BE2C (cell line): ENCODE results near the gene DNM1L.
A peak's percentile ranks its signal among the peaks of the same experiment; 100 is the strongest.

Experiments
- DNase-seq: peaks from one replicate; pipeline ENCODE4 v3.0.0-alpha.2; 2020
- H3K27me3 ChIP-seq: fragments of 250-450 bp; sonication (Bioruptor Pico); 2 replicates; pipeline ENCODE4 v1.5.1; 2020; ENCODE audit warnings: mild to moderate bottlenecking
- H3K36me3 ChIP-seq: fragments of 250-450 bp; sonication (Bioruptor Pico); 2 replicates; pipeline ENCODE4 v1.5.1; 2020; ENCODE audit warnings: mild to moderate bottlenecking
- H3K4me1 ChIP-seq: fragments of 250-450 bp; sonication (Bioruptor Pico); 2 replicates; pipeline ENCODE4 v1.5.1; 2020
- H3K4me3 ChIP-seq: 2 replicates; pipeline ENCODE4 v1.5.1; 2011; ENCODE audit warnings: low read depth, low read length
- H3K9me3 ChIP-seq: fragments of 250-450 bp; sonication (Bioruptor Pico); 2 replicates; pipeline ENCODE4 v1.5.1; 2020
- CTCF ChIP-seq: IDR thresholded peaks from 2 replicates; pipeline ENCODE4 v1.5.1; 2012; ENCODE audit warnings: mild to moderate bottlenecking, low read depth, low read length

Gene DNM1L

DNA sequence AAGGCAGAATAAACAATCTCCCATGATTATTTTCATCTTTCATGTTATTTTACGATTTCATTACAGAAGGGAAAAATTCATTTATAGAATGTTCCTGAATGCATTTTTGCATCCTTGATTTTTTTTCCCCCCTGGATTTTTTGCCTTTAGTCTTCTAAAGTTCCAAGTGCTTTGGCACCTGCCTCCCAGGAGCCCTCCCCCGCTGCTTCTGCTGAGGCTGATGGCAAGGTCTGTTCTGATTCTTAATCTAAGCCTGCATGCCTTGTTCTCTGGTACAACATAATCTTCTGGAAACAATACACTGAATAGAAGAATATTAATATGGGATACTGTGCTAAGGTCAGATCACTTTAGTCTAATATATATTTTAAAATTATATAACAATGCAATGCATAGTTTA, 58.6 kb downstream of the DNM1L start:
- no peak for TF ChIP-seq CTCF
- no peaks in the 10 kb centered on the region for H3K27me3 ChIP-seq
- peaks cover 79% of the 10 kb centered on the region for H3K36me3 ChIP-seq
- H3K9me3 ChIP-seq = no peaks in the 10 kb centered on the region
- DNase-seq = no peak
- H3K4me1 ChIP-seq = no peaks in the 10 kb centered on the region
- no peak overlapping the region for H3K4me3 ChIP-seq

DNA sequence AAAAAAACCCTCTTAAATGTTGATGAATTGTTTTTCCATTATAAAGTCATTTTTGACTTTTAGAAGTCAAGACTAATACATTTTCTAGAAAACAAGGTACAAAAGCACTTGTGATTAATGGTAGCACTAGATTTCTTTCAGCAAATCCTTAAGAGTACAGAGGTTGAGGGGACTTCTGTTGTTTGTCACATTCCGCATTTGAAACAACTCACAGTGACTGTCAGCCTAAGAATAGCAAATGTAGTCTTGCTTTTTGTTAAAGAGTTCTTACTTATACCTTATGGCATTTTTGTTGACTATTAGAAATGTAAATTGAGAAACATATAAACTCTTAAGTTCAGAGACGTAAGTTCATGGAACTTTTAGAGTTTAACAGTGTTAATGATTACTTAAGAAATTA, 60.2 kb downstream of the DNM1L start:
- Histone ChIP-seq H3K27me3 (no peaks in the 10 kb centered on the region), H3K4me3 (no peak overlapping the region), H3K4me1 (no peaks in the 10 kb centered on the region), H3K36me3 (peaks cover 79% of the 10 kb centered on the region), H3K9me3 (no peaks in the 10 kb centered on the region)
- no peak for DNase-seq
- TF ChIP-seq CTCF = no peak

- TF ChIP-seq CTCF = no peak
- no peaks in the 10 kb centered on the region for H3K9me3 ChIP-seq
- no peak for DNase-seq
- H3K4me3 ChIP-seq = no peak overlapping the region
- peaks cover 88% of the 10 kb centered on the region for H3K36me3 ChIP-seq
- no peaks in the 10 kb centered on the region for H3K27me3 ChIP-seq
- no peaks in the 10 kb centered on the region for H3K4me1 ChIP-seq
Measured at GRCh38 chr12:32742133-32742532, 63.0 kb downstream of the DNM1L start.

DNA sequence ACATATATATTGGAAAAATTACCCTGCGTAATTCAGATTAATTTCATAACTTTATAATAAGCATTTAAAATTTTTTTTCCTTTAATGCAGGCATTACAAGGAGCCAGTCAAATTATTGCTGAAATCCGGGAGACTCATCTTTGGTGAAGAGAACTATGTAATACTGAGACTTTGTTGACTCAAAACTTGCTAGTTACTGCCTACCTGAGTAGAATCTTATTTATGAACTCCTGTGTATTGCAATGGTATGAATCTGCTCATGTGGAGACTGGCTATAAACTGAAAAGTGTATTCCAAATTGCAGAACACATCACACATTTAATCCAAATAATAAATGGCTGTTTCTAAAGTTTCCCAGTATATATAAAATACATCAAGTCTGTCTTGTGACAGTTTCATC, 64.2 kb downstream of the DNM1L start:
- no peaks in the 10 kb centered on the region for H3K4me1 ChIP-seq
- no peak overlapping the region for H3K4me3 ChIP-seq
- no peaks in the 10 kb centered on the region for H3K9me3 ChIP-seq
- DNase-seq = no peak
- TF ChIP-seq CTCF = no peak
- no peaks in the 10 kb centered on the region for H3K27me3 ChIP-seq
- H3K36me3 ChIP-seq = peaks cover 90% of the 10 kb centered on the region

GRCh38 chr12:32753605-32754004, 74.5 kb downstream of the DNM1L start:
- DNase-seq = no peak
- Histone ChIP-seq H3K36me3 (peaks cover 37% of the 10 kb centered on the region), H3K4me3 (peak overlapping the region; percentile 95), H3K27me3 (no peaks in the 10 kb centered on the region), H3K9me3 (no peaks in the 10 kb centered on the region), H3K4me1 (peaks cover 3% of the 10 kb centered on the region; the same call in 1 of the 2 replicates)
- TF ChIP-seq CTCF = no peak

- TF ChIP-seq CTCF = no peak
- H3K4me1 ChIP-seq = peaks cover 3% of the 10 kb centered on the region; the same call in 1 of the 2 replicates
- DNase-seq = no peak
- no peaks in the 10 kb centered on the region for H3K9me3 ChIP-seq
- peak overlapping the region; percentile 95 for H3K4me3 ChIP-seq
- no peaks in the 10 kb centered on the region for H3K27me3 ChIP-seq
- H3K36me3 ChIP-seq = peaks cover 32% of the 10 kb centered on the region
Measured at GRCh38 chr12:32754111-32754510, 75.0 kb downstream of the DNM1L start.
